NOMO-1 treated with dmso at 0.1 percent for 144 hours (cell line): Measurements from ENCODE around the gene C16orf87.
A peak's percentile ranks its signal among the peaks of the same experiment; 100 is the strongest.

Experiments used
- DNase-seq: peaks from one replicate; lab custom pipeline; 2025; ENCODE audit not compliant: unreplicated experiment; lab: John Stamatoyannopoulos, UW

The C16orf87 gene

DNA sequence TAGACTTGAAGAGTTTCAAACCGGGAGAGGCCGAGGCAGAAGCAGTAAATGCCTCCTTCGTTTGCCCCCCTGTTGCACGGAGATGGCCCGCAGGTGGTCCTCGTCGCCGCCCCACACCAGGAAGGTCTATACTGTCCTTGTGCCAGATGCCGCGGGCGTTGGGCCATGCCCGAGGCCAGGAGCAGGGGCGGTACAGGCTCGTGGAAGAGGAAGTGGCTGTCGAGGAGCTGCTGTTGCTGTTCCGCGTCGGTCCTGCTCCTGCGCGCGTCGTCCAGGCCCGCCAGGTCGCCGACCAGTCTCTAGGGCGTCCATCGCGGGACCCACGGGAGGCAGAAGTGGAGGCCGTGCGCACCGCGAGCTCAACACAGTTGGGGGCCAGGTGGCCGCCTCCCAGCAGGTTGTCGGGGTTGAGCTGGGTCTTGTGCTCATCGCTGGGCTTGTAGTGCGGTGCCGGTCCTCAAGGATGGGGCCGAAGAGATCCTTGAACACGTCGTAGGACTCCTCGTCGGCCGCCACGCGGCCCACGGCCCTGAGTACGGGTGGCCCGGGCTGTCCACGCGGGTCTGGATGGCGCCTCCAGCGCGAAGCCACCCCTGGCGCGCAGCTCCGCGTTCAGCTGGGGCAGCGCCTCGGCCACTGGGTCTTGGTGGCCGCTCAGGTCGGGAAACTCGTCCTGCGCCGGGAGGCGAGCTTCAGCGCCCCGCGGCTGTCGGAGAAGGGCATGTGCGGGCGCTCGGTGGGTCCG, 13.1 kb upstream of the C16orf87 start:
- peak; percentile 19 for DNase-seq

DNA sequence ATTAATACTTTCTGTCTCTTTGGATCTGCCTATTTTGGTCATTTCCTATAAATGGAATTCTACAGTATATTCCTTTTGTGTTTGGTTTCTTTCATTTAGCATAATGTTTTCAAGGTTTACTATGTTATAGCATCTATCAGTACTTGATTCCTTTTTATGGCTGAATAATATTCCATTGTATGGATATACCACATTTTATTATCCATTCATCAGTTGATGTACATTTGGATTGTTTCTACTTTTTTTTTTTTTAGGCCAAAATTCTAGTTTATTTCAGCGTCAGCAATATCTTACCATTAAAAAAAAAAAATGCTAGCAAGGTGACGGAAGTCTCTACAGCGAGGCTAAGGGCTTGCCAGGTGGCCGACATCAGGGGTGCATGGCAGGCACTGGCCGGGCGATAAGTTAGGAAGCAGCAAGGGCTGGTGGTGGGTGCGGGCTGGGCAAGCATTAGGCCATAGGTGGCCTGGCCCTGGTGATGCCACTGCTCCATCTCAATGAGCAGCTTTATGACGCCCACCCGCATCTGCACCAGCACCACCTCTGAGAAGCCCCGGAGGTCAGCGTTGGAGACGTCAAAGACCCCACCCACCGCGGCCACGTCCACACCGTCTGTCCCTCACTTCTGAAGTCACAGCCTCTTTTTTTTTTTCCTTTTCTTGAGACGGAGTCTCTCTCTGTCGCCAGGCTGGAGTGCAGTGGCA, 11.4 kb upstream of the C16orf87 start:
- no peak for DNase-seq

DNA sequence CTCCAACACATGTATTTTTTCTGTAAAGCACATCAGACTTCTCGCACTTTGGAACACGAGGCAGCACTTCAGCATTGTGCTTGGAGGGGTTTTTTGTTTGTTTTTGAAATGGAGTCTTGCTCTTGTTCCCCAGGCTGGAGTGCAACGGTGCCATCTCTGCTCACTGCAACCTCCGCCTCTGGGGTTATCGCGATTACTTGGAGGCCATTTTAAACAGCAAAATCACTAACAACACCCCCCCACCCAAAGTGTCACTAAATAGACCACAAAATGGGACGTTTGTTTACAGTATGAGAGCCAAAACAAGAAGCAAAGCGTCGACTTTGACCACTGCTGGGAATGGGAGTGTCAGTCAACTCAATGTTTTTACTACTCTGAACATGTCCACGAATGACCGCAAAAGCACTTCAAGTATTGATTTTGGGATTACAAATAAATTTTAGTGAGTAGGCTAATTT, 9.0 kb upstream of the C16orf87 start:
- no peak for DNase-seq

DNA sequence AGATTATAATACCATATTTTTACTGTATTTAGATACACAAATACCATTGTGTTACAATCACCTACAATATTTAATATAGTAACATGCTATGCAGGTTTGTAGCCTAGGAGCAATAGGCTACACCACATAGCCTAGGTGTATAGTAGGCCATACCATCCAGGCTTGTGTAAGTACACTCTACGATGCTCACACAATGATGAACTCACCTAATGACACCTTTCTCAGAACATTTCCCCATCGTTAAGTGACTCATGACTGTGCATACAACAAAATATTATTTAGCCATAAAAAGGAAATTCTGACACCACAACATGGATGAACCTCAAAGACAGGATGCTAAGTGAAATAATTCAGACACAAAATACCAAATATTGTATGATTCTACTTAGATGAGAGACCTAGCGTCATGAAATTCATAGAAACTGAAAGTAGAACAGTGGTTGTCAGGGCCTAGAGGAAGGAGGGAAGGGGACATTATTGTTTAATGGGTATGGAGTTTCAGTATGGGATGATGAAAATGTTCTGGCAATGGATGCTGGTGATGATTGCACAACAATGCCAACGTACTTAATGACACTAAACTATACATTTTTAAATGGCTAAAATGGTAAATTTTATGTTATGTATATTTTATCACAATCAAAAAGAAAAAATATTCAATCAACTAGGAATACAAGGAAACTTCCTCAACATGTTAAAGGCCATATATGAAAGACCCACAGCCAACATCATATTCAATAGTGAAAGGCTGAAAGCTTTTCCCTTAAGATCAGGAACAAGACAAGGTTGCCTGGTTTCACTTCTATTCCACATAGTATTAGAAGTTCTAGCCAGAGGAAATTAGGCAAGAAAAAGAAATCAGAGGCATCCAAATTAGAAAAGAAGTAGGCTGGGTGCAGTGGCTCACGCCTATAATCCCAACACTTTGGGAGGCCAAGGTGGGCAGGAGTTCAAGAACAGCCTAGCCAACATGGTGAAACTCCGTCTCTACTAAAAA, 5.9 kb upstream of the C16orf87 start:
- DNase-seq = peak; percentile 7

GRCh38 chr16:46833460-46833800, 2.5 kb upstream of the C16orf87 start:
- DNase-seq = no peak

GRCh38 chr16:46832757-46833459, 1.9 kb upstream of the C16orf87 start:
- no peak for DNase-seq

DNA sequence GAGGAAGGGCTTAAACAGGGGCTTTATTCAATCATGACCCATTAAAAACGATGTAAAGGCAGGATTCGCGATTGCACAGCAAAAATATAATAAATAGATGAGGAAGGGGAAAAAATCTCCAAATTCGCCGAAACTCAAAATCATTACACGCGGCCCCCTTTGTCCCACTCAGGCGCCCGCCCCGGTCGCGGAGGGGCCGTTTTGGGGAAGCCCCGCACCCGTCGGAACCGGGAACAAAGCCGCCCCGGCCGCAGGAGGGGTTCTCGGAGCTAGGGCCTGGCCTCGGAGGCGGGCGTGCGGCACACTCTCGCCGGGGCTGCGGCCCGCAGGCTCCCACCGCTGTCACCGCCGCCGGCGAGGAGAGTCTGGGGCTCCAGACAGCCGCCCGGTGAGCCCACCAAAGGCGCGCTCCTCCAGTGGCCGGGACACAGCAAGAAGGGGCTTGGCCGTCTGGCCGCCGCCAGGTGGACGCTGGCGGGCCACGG, 521 bp downstream of the C16orf87 start:
- peak; percentile 33 for DNase-seq

- DNase-seq = no peak
These were observed 2.0 kb downstream of the C16orf87 start for GRCh38 chr16:46828943-46829342.

- DNase-seq = no peak
These were observed 2.7 kb downstream of the C16orf87 start for GRCh38 chr16:46828292-46828691.

DNA sequence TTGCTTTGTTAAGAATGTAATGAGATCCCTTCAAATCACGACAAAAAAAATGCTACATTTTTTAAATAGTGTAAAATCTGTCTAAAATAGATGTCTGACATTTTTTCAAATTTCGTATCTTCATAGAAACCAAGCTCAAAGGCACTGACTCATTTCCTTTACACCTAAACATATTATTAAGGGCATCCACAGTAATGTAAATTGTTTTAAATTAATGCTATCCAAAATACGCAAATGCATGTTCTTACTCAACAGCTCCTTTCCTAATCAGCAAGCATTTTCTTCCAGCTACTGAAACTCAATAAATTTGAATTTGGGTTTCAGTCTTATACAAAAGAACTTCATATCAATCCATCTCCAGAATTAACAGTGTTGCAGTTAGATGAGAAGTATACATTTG, 4.3 kb downstream of the C16orf87 start:
- no peak for DNase-seq

DNA sequence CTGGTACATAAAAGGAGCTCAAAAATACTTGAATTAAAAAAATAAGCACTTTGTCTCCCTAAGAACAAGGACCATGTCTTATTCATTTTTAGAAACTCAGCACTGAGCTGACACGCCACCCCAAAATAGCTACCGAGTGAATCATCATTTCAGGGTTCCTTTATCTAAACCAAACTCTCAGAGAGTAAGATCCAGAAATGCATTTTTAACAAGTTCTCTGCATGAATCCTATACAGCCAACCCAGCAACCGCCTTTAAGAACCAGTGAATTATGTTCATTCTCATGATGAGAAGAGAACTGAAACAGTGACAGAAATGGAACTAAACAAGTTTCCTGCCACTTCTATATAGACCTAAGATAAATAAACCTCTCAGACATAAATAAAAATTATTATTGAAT, 8.7 kb downstream of the C16orf87 start:
- DNase-seq = no peak

GRCh38 chr16:46817961-46818360, 13.0 kb downstream of the C16orf87 start:
- no peak for DNase-seq

GRCh38 chr16:46814790-46815189, 16.2 kb downstream of the C16orf87 start:
- DNase-seq = no peak

- DNase-seq = no peak
These were observed 17.4 kb downstream of the C16orf87 start for GRCh38 chr16:46813611-46814010.

DNA sequence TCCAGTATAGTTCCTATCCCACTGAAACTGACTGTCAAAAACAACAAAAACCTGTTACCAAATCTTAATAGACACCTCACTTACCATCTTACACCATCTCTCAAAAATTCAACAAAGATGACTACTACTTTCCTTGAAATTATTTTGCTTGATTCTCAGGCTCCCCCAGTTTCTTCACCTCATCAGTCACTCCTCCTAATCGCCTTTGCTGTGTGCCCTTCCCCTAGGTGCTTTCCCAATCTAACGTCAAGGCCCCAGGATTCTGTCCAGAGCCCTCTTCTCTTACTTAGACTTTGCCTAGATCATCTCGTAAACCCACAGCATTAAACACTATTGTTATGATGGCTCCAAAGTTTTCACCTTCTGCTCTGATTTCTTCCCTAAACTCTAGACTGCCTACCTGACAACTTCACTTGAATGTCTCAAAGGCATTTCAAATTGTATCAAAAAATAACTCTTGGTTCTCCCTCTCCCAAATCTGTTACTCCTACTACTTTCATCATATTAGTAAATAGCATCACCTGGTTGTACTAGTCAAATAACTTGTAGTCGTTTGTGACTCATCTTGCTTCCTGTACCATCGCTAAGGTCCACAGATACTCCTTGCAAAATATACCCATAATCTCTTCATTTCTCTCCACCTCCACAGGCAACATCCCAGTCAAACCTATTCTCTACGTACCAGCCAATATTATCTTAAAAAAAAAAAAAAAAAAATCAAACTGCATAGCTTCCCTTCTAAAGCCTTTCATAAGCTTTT, 18.0 kb downstream of the C16orf87 start:
- no peak for DNase-seq

DNA sequence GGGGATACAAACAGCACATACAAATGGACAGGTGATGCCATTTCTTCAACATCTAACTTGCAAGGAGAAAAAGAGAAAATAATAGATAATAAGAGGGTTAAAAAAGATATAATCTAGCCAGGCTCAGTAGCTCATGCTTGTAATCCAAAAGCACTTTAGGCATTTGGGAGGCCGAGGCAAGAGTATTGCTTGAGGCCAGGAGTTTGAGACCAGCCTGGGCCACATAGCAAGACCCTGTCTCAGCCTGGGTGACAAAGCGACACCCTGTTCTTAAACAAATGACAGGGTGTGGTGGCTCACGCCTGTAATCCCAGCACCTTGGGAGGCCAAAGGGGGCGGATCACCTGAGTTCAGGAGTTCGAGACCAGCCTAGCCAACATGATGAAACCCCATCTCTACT, 19.3 kb downstream of the C16orf87 start:
- DNase-seq = no peak

DNA sequence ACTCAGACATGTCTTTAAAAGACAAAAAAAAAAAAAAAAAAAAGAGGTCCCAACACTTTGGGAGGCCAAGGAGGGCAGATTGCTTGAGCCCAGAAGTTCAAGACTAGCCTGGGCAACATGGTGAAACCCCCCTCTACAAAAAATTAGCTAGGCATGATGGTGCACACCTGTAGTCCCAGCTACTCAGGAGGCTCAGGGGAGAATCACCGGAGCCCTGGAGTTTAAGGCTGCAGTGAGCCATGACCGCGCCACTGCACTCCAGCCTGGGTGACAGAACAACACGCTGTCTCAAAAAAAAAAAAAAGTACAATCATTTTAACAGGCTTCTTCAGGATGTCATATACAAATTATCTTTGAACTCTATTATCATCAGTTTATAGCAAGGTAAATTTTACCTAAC, 22.0 kb downstream of the C16orf87 start:
- no peak for DNase-seq

GRCh38 chr16:46807336-46807735, 23.6 kb downstream of the C16orf87 start:
- no peak for DNase-seq

DNA sequence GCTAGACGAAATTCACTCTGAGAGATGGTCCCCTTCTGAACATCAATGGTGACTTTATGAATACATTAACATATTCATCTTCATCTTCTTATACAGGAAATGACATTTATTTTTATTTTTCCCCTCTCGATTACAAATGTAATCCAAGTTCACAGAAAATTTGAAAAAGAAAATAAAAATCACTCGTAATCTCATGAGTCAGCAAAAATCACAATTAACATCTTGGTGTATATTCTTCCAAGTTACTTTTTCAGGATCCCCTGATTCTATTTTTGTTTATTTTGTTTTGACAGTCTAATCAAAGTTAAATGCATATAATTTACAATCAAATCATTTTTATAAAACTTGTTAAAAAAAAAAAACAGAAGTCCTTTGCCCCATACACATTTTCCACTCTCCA, 27.6 kb downstream of the C16orf87 start:
- DNase-seq = no peak
